Adrenal gland (tissue), 12 donors: ENCODE data around the gene RAD51B. TPM values are rescaled to one million over a fixed set of nuclear protein-coding genes. Genes with fewer than 3 reads are reported as not detected.

Experiments
- DNase-seq, 7 donors: peaks; one replicate each; pipeline ENCODE4 v3.0.0-alpha.2; 2019 to 2020
- H3K27ac ChIP-seq, 5 donors: fragments of 200-600 bp; sonication (generic) in 4 of 5; 1 replicate in 3 of 5; 2 replicates in 2 of 5; pipeline versions ENCODE4 v1.5.1 to v1.8.0; 2016 to 2020; ENCODE audit warnings: mild to moderate bottlenecking in 1 of 5
- H3K27me3 ChIP-seq: fragments of 200-600 bp; 2 replicates; pipeline ENCODE4 v1.8.0; 2021
- H3K36me3 ChIP-seq, 2 donors: fragments of 200-600 bp; replicated peaks in 1 of 2; 1 replicate in 1 of 2; 2 replicates in 1 of 2; pipeline versions ENCODE4 v1.5.1 to v1.8.0; 2018 to 2022
- H3K4me1 ChIP-seq, 2 donors: fragments of 200-600 bp; replicated peaks in 1 of 2; 1 replicate in 1 of 2; 2 replicates in 1 of 2; pipeline versions ENCODE4 v1.5.1 to v1.8.0; 2018 to 2021
- H3K4me3 ChIP-seq, 4 donors: fragments of 200-600 bp; sonication (generic) in 3 of 4; one replicate each; pipeline ENCODE4 v1.5.1; 2016 to 2018
- H3K9me3 ChIP-seq, 3 donors: fragments of 200-600 bp; sonication (generic) in 1 of 3; replicated peaks in 1 of 3; 1 replicate in 2 of 3; 2 replicates in 1 of 3; pipeline versions ENCODE4 v1.5.1 to v1.8.0; 2016 to 2021
- CTCF ChIP-seq, 6 experiments: fragments of 450-650 bp in 4 of 6; fragments of 200-600 bp in 2 of 6; sonication (generic) in 1 of 6; IDR thresholded peaks; 1 replicate in 5 of 6; 2 replicates in 1 of 6; pipeline versions ENCODE4 v1.5.1 to v1.8.0; 2016 to 2021; ENCODE audit warnings: antibody characterized with exemption in 6 of 6, mild to moderate bottlenecking in 2 of 6, moderate library complexity in 1 of 6
- POLR2A ChIP-seq, 2 donors: fragments of 450-650 bp; IDR thresholded peaks; one replicate each; pipeline ENCODE4 v1.6.1; 2017; ENCODE audit warnings: antibody characterized with exemption in 2 of 2, mild to moderate bottlenecking in 2 of 2, moderate library complexity in 1 of 2
- WGBS, 4 donors: extraction: QIAGEN DNeasy Blood & Tissue Kit in 2 of 4; methylation state at CpG; one replicate each; pipeline versions ENCODE4 v1.1.5 to v1.1.7; 2013 to 2017; 5-methylcytosine and 5-hydroxymethylcytosine counted together
- intact Hi-C, 2 donors: fragments of 100-400 bp; cut with DNase I; formaldehyde crosslinking; loops; one replicate each; pipeline versions ENCODE4 v1.14.1 to v1.15.0; 2022 to 2023
- polyA plus RNA-seq, 3 donors: library from polyadenylated mRNA; stranded (reverse); fragments of 200-250 nt in 2 of 3; fragments of 350-450 nt in 1 of 3; fragmentation: Illumina TruSeq in 1 of 3; extraction: RNeasy Lipid Tissue Mini Kit (QIAGEN cat#74804) in 1 of 3; gene quantifications; one replicate each; pipeline ENCODE4 v1.2.3, GENCODE V29; 2013 to 2014
- total RNA-seq, 9 donors: library from RNA; depleted of rRNA in 4 of 9; stranded (reverse); fragments of >200 nt in 4 of 9; fragments of 120-200 nt in 1 of 9; fragmentation: NEBNext Ultra II Directional in 1 of 9; extraction: Animal tissue kit (Norgen Biotek cat#: 25700) in 1 of 9; gene quantifications; one replicate each; pipeline versions ENCODE4 v1.1.0 to v1.2.4, GENCODE V29; 2013 to 2023
- donor health status: healthy with polysubstance abuse.
- donor health status: Bipolar disorder and iron deficiency.
- donor health status: DM: yes; HTN: yes; CAD: no.
- donor health status: DM: no; HTN: no; CAD: no.
- donor health status: DM: no; HTN: no; CAD: no.
- donor health status: DM: yes; HTN: yes; CAD: no.

The RAD51B gene
- total and polyA plus RNA-seq, 12 donors = 2.3 to 24.6 (median 12.4) TPM

- intact Hi-C loops = loop anchor here in 1 of 2 donors (10.0 kb wide), 1 partner anchor 71 kb away; no protein-coding TSS in a partner anchor
- Histone ChIP-seq H3K9me3 (no peaks in the 10 kb centered on the region), H3K36me3 (no peaks in the 10 kb centered on the region), H3K4me3 (no peak overlapping the region), H3K27me3 (no peaks in the 10 kb centered on the region), H3K4me1 (peaks cover 0 to 12% of the 10 kb centered on the region in 2 donors), H3K27ac (no peak overlapping the region)
- 91 to 93% (median 92%) methylated on average over 4 of the region's 4 CpGs for WGBS, 4 donors
- TF ChIP-seq CTCF (IDR thresholded peaks at IDR 0.05) = no peak
- TF ChIP-seq POLR2A (IDR thresholded peaks at IDR 0.05) = no peak
- no peak for DNase-seq
Observed at GRCh38 chr14:68375376-68375775, 555.8 kb downstream of the RAD51B start.

GRCh38 chr14:68376067-68376779 is 556.6 kb downstream of the RAD51B start:
- DNase-seq = no peak
- 79 to 89% (median 82%) methylated on average over 2 of the region's 2 CpGs for WGBS, 4 donors
- TF ChIP-seq POLR2A (IDR thresholded peaks at IDR 0.05) = no peak
- TF ChIP-seq CTCF (IDR thresholded peaks at IDR 0.05) = no peak
- Histone ChIP-seq H3K9me3 (no peaks in the 10 kb centered on the region), H3K4me1 (peaks cover 0 to 12% of the 10 kb centered on the region in 2 donors), H3K27ac (peak overlapping the region in 3 of 5 donors; percentile 46 to 69 (median 67)), H3K36me3 (no peaks in the 10 kb centered on the region), H3K4me3 (no peak overlapping the region), H3K27me3 (no peaks in the 10 kb centered on the region)
- intact Hi-C loops = loop anchor here in 1 of 2 donors (10.0 kb wide), 1 partner anchor 71 kb away; no protein-coding TSS in a partner anchor

GRCh38 chr14:68377006-68377405 is 557.4 kb downstream of the RAD51B start:
- Histone ChIP-seq H3K27ac (peak overlapping the region; percentile 8 to 69 (median 46)), H3K4me1 (peaks cover 0 to 12% of the 10 kb centered on the region in 2 donors), H3K36me3 (no peaks in the 10 kb centered on the region), H3K9me3 (no peaks in the 10 kb centered on the region), H3K4me3 (no peak overlapping the region), H3K27me3 (no peaks in the 10 kb centered on the region)
- TF ChIP-seq CTCF (IDR thresholded peaks at IDR 0.05) = no peak
- TF ChIP-seq POLR2A (IDR thresholded peaks at IDR 0.05) = no peak
- WGBS, 4 donors = 81 to 95% (median 83%) methylated on average over 1 of the region's 1 CpG
- intact Hi-C loops = loop anchor here in 1 of 2 donors (10.0 kb wide), 1 partner anchor 72 kb away; no protein-coding TSS in a partner anchor
- DNase-seq = no peak

GRCh38 chr14:68377459-68377858 is 557.9 kb downstream of the RAD51B start:
- H3K27me3 ChIP-seq = no peaks in the 10 kb centered on the region
- peaks cover 0 to 12% of the 10 kb centered on the region in 2 donors for H3K4me1 ChIP-seq
- H3K36me3 ChIP-seq = no peaks in the 10 kb centered on the region
- no peak overlapping the region for H3K4me3 ChIP-seq
- intact Hi-C loops = loop anchor here in 1 of 2 donors (10.0 kb wide), 1 partner anchor 73 kb away; no protein-coding TSS in a partner anchor
- peak; percentile 42 to 74 (median 51) for DNase-seq
- TF ChIP-seq POLR2A (IDR thresholded peaks at IDR 0.05) = peak in 1 of 2 donors; percentile 23
- no peak for TF ChIP-seq CTCF (IDR thresholded peaks at IDR 0.05)
- H3K9me3 ChIP-seq = no peaks in the 10 kb centered on the region
- 59 to 68% (median 63%) methylated on average over 8 of the region's 8 CpGs for WGBS, 4 donors
- peak overlapping the region; percentile 8 to 69 (median 46) for H3K27ac ChIP-seq
